ENCODE data around the gene SCARB1. TPM values are rescaled to one million over a fixed set of nuclear protein-coding genes. Genes with fewer than 3 reads are reported as not detected.

Gene SCARB1
- total RNA-seq, 1 donor from 2014 or later: 4.3 TPM

- no peak for DNase-seq (ENCODE audit: low spot score)
- peaks cover 68% of the 10 kb centered on the region for H3K4me1 Mint-ChIP-seq
- peak overlapping the region; percentile 53 for H3K27ac Mint-ChIP-seq
These were observed 113.9 kb downstream of the SCARB1 start for GRCh38 chr12:124749725-124750124.

DNA sequence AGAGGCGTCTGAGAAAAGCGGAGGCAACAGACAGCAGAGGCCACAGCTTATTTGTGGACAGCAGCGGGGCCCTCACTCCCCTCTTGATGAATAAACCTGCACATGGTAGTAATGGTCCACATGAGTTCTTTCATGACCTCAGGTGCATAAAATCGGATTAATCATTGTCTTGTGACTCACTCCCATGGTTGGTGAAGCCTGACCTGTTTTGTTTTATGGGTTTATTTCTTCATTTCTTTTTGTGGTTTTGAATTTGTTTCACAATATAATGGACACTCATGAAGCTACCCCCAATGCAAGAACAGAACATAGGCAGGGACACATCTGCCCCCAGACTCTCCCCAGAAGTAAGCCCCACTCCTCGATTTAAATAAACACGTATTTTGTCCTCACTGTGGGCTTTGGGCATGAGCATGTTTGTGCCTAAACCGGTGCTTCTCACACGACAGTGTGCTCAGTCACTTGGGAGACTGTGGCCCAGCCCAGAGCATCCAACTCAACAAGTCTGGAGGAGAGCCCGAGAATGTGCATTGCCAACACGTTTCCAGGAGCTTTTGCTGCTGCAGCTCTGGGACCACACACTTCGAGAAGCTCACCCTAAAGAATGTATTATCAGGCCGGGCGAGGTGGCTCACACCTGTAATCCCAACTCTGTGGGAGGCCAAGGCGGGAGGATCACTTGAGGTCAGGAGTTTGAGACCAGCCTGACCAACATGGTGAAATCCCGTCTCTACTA is 116.1 kb downstream of the SCARB1 start:
- Mint-ChIP-seq H3K9me3 (peaks cover 7% of the 10 kb centered on the region), H3K36me3 (no peaks in the 10 kb centered on the region), H3K4me1 (peaks cover 76% of the 10 kb centered on the region), H3K27ac (peak overlapping the region; percentile 17), H3K27me3 (ENCODE audit: insufficient read depth, low read depth) (peaks cover 38% of the 10 kb centered on the region), H3K4me3 (peak overlapping the region; percentile 46)
- Histone ChIP-seq H3K4me2 (no peak overlapping the region), H3K4me3 (no peak overlapping the region), H3K27me3 (no peaks in the 10 kb centered on the region), H3K27ac (no peak overlapping the region), H3K36me3 (no peaks in the 10 kb centered on the region), H4K20me1 (ENCODE audit: low read depth) (no peaks in the 10 kb centered on the region), H3K9ac (no peak overlapping the region), H3K4me1 (no peaks in the 10 kb centered on the region), H3K9me3 (ENCODE audit: low read depth) (no peaks in the 10 kb centered on the region), H2AFZ (replicated peaks) (no peak overlapping the region), H3F3A (ENCODE audit: low read depth) (peaks cover 34% of the 10 kb centered on the region), H3K79me2 (ENCODE audit: low read depth) (no peaks in the 10 kb centered on the region)
- DNase-seq (ENCODE audit: low spot score): no peak
- TF ChIP-seq, protein P1, sequence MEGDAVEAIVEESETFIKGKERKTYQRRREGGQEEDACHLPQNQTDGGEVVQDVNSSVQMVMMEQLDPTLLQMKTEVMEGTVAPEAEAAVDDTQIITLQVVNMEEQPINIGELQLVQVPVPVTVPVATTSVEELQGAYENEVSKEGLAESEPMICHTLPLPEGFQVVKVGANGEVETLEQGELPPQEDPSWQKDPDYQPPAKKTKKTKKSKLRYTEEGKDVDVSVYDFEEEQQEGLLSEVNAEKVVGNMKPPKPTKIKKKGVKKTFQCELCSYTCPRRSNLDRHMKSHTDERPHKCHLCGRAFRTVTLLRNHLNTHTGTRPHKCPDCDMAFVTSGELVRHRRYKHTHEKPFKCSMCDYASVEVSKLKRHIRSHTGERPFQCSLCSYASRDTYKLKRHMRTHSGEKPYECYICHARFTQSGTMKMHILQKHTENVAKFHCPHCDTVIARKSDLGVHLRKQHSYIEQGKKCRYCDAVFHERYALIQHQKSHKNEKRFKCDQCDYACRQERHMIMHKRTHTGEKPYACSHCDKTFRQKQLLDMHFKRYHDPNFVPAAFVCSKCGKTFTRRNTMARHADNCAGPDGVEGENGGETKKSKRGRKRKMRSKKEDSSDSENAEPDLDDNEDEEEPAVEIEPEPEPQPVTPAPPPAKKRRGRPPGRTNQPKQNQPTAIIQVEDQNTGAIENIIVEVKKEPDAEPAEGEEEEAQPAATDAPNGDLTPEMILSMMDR (IDR thresholded peaks at IDR 0.05): no peak
- TF ChIP-seq EZH2phosphoT487 (IDR thresholded peaks at IDR 0.05) (no peak), EZH2 (IDR thresholded peaks at IDR 0.05) (no peak)

More at GRCh38 chr12:124749725-124750124, 113.9 kb downstream of the SCARB1 start:
- Histone ChIP-seq H3K27ac (no peak overlapping the region), H3K27me3 (no peaks in the 10 kb centered on the region), H3K4me2 (no peak overlapping the region), H3K4me1 (peaks cover 3% of the 10 kb centered on the region), H4K20me1 (ENCODE audit: low read depth) (no peaks in the 10 kb centered on the region), H2AFZ (replicated peaks) (no peak overlapping the region), H3K36me3 (no peaks in the 10 kb centered on the region), H3K9me3 (ENCODE audit: low read depth) (no peaks in the 10 kb centered on the region), H3K9ac (no peak overlapping the region), H3F3A (ENCODE audit: low read depth) (peaks cover 29% of the 10 kb centered on the region), H3K4me3 (no peak overlapping the region), H3K79me2 (ENCODE audit: low read depth) (no peaks in the 10 kb centered on the region)
- Mint-ChIP-seq H3K9me3 (peaks cover 12% of the 10 kb centered on the region), H3K36me3 (no peaks in the 10 kb centered on the region), H3K27me3 (ENCODE audit: insufficient read depth, low read depth) (peaks cover 42% of the 10 kb centered on the region), H3K4me3 (no peak overlapping the region)
- TF ChIP-seq, protein P1 (IDR thresholded peaks at IDR 0.05): no peak
- TF ChIP-seq EZH2phosphoT487 (IDR thresholded peaks at IDR 0.05) (no peak), EZH2 (IDR thresholded peaks at IDR 0.05) (no peak)

DNA sequence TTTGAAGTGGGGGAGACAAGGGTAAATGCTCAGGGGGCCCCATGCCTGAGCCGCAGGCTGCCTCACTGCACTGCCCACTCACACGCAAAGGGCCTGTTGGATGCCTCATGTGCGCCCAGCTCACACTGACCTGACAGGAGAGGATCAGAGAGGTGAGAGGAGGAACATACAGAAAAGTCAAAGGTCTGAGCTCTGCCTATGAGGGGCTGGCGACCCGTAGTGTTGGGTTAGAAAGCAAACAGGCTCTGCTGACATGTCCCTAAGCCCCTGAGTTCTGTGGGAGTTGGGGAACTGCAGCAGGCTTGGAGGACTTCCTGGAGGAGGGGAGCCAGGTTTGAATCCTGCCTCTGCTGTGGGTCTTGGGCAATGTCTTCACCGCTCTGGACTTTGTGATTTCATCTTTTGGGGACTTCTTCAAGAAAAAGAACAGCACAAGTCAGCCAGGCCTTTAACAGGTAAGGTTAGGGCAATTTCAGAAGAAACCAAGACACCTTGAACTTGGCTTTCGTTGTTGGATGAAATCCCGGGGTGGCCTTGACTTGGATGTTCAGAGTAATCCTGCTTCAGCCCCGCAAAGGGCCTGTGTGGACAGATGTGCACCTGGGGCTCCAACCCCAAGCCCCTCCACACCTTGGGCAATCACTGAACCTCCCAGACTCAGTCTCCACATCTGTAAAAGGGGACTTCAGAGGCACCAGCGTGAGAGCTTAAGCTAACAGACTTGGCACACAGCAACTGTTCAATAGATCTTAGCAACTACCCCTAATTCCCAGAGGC is 116.8 kb downstream of the SCARB1 start:
- Histone ChIP-seq H3F3A (ENCODE audit: low read depth) (peaks cover 37% of the 10 kb centered on the region), H2AFZ (replicated peaks) (no peak overlapping the region), H3K4me2 (no peak overlapping the region), H3K27ac (no peak overlapping the region), H3K9me3 (ENCODE audit: low read depth) (no peaks in the 10 kb centered on the region), H3K27me3 (no peaks in the 10 kb centered on the region), H4K20me1 (ENCODE audit: low read depth) (no peaks in the 10 kb centered on the region), H3K4me1 (no peaks in the 10 kb centered on the region), H3K9ac (no peak overlapping the region), H3K4me3 (no peak overlapping the region), H3K36me3 (no peaks in the 10 kb centered on the region), H3K79me2 (ENCODE audit: low read depth) (no peaks in the 10 kb centered on the region)
- Mint-ChIP-seq H3K9me3 (peaks cover 4% of the 10 kb centered on the region), H3K36me3 (no peaks in the 10 kb centered on the region), H3K4me3 (no peak overlapping the region), H3K4me1 (peaks cover 80% of the 10 kb centered on the region), H3K27ac (peak overlapping the region; percentile 17), H3K27me3 (ENCODE audit: insufficient read depth, low read depth) (peaks cover 33% of the 10 kb centered on the region)
- TF ChIP-seq EZH2 (IDR thresholded peaks at IDR 0.05): no peak
- TF ChIP-seq EZH2phosphoT487 (IDR thresholded peaks at IDR 0.05): no peak
- TF ChIP-seq, protein P1 (IDR thresholded peaks at IDR 0.05): no peak
- DNase-seq (ENCODE audit: low spot score): no peak

All from neural progenitor cell (in vitro differentiated cells).